ENCODE data around the gene BMP2K. TPM values are rescaled to one million over a fixed set of nuclear protein-coding genes. Genes with fewer than 3 reads are reported as not detected.
"Not testable (repeated sequence)": the region's sequence is repeated elsewhere in the genome, so short reads cannot be mapped to it uniquely, and the experiment has no call there.

Gene BMP2K
- polyA plus RNA-seq, 3 donors from 2014 or later: 0.93 to 3.0 (median 1.3) TPM

DNA sequence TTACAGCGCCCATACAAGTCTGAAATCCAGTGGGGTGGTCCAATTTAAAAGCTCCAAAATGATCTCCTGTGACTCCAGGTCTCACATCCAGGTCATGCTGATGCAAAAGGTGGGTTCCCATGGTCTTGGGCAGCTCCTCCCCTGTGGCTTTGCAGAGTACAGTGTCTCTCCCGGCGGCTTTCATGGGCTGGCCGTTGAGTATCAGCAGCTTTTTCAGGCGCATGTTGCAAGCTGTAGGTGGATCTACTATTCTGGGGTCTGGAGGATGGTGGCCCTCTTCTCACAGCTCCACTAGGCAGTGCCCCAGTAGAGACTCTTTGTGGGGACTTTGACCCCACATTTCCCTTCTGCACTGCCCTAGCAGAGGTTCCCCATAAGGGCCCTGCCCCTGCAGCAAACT lies 92.6 kb downstream of the BMP2K start:
- DNase-seq; H3K27me3 Mint-ChIP-seq (ENCODE audit: low read depth in 3 of 3); H3K9me3 Mint-ChIP-seq; H3K4me3 Mint-ChIP-seq; H3K4me1 Mint-ChIP-seq; H3K27ac Mint-ChIP-seq: not testable (repeated sequence)
- peaks cover 22 to 29% (median 25%) of the 10 kb centered on the region in 3 donors for H3K36me3 Mint-ChIP-seq

DNA sequence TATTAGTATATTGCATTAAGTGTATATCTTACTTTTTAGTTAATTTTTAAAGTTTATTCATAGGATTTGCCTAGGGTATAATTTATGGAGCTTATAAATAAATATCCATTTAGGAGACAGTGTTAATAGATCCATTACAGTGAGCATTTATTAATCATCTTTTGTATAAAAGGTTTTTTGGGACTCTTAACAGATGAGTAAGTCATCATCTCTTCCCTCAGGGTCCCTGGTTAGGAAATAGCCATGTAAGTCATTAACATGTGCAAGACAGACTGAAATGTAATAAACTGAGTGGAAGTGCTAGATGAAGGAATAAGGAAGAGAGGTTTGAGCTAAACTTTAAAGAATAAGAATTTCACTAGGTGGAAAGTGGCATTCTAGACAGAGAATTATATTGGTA lies 93.9 kb downstream of the BMP2K start:
- H3K27ac Mint-ChIP-seq: no peak overlapping the region
- H3K4me1 Mint-ChIP-seq: no peaks in the 10 kb centered on the region
- no peak overlapping the region for H3K4me3 Mint-ChIP-seq
- H3K9me3 Mint-ChIP-seq: no peaks in the 10 kb centered on the region
- DNase-seq: no peak
- H3K36me3 Mint-ChIP-seq: peaks cover 25 to 30% (median 25%) of the 10 kb centered on the region in 3 donors
- no peaks in the 10 kb centered on the region for H3K27me3 Mint-ChIP-seq (ENCODE audit: low read depth in 3 of 3)

DNA sequence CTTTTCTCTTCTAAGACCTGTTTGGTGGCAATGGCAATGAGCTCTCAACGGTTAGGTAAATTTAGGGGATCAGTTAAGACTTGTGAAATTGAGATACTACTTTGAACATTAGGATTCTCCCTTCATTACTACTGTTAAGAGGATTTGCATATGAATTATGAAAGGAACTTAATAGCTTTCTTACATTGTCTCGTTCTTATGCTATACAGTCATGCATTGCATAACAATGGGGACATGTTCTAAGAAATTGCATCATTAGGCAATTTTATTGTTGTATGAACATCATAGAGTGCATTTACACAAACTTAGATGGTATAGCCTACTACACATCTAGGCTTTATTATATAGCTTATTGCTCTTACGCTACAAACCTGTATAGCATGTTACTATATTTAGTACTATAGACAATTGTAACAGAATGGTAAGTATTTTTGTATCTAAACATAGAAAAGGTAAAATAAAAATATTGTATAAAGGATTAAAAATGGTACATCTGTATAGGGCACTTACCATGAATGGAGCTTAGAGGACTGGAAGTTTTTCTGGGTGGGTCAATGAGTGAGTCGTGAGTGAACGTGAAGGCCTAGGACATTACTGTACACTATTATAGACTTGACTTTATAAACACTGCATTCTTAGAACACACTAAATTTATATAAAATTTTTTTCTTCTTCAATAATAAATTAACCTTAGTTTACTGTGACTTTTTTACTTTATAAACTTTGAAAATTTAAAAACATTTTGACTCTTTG lies 100.6 kb downstream of the BMP2K start:
- no peak for DNase-seq
- Mint-ChIP-seq H3K27me3 (ENCODE audit: low read depth in 3 of 3) (no peaks in the 10 kb centered on the region), H3K36me3 (peaks cover 15 to 32% (median 19%) of the 10 kb centered on the region in 3 donors), H3K4me3 (no peak overlapping the region), H3K27ac (no peak overlapping the region), H3K4me1 (no peaks in the 10 kb centered on the region), H3K9me3 (no peaks in the 10 kb centered on the region)

DNA sequence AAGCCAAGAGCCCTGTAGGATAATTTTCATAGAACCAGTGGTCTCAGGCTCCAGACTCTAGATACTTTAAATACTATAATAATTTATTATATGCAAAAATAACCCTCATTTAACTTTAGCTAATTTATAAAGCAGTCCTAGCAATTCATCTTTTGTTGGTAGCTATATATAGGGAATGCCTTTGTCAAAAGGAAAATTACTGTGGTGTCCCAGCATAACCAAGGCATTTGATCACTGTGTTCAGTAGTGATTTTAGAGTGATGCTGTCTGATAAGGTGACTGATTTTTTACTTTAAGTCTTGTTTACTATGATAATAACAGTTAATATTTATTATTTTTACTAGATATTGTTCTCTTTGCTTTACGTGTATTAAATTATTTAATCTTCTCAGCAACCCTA lies 101.9 kb downstream of the BMP2K start:
- DNase-seq: no peak
- Mint-ChIP-seq H3K27ac (no peak overlapping the region), H3K36me3 (peaks cover 4 to 20% (median 9%) of the 10 kb centered on the region in 3 donors), H3K4me1 (no peaks in the 10 kb centered on the region), H3K4me3 (no peak overlapping the region), H3K9me3 (no peaks in the 10 kb centered on the region), H3K27me3 (ENCODE audit: low read depth in 3 of 3) (no peaks in the 10 kb centered on the region)

DNA sequence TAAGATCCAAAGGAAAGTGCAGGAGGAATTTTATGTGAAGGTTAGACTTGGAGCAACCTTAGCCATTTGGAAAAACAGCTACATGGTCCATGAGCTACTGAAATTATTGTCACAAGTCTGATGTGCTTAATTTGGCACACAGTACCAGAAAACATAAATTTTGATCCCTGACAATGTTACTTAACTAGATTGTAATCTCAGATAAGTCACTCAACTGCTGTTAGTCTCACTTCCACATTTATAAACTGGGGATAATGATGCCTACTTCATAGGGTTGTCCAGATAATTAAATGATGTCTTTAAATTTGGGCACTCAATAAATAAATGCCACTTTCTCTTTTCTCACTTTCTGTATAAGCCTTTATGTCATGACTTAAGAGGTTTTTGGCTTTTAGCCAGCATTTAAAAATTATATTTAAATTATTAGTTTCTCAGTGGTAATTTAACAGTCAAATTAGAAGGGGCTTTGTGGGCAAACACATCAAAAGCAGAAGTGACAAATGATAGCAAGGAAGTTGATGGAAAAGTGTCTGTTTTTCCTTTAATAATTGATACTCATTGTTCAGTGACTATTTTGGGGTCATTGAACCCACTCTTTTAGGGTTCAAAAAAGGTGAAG lies 104.8 kb downstream of the BMP2K start:
- Mint-ChIP-seq H3K36me3 (peaks cover 0 to 10% (median 6%) of the 10 kb centered on the region in 3 donors), H3K4me3 (no peak overlapping the region), H3K27ac (no peak overlapping the region), H3K27me3 (ENCODE audit: low read depth in 3 of 3) (no peaks in the 10 kb centered on the region), H3K4me1 (no peaks in the 10 kb centered on the region), H3K9me3 (no peaks in the 10 kb centered on the region)
- DNase-seq: no peak

DNA sequence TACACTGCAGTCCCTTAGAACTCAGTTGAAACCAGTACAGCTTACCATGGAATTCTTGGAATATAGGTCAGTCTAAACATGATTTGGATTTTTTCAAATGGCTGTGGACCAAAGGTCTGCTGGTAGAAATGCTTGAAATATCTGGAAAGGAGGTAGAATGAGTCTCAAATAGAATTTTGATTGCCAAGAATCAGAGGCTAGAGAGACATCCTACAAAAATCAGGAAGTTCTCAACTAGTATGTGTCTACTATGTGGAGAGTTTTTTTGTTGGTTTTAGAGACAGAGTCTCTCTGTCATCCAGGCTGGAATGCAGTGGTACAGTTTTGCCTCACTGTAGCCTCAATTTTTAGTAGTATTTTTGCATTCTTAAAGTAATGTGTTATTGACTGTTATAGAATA lies 109.4 kb downstream of the BMP2K start:
- Mint-ChIP-seq H3K27ac (no peak overlapping the region), H3K27me3 (ENCODE audit: low read depth in 3 of 3) (no peaks in the 10 kb centered on the region), H3K9me3 (no peaks in the 10 kb centered on the region), H3K4me1 (no peaks in the 10 kb centered on the region), H3K36me3 (peaks cover 0 to 13% (median 4%) of the 10 kb centered on the region in 3 donors), H3K4me3 (no peak overlapping the region)
- DNase-seq: no peak

GRCh38 chr4:78889955-78890354 lies 113.8 kb downstream of the BMP2K start:
- DNase-seq: no peak
- H3K27me3 Mint-ChIP-seq (ENCODE audit: low read depth in 3 of 3): no peaks in the 10 kb centered on the region
- H3K36me3 Mint-ChIP-seq: peaks cover 3 to 23% (median 16%) of the 10 kb centered on the region in 3 donors
- H3K9me3 Mint-ChIP-seq: no peaks in the 10 kb centered on the region
- peak overlapping the region in 1 of 6 donors; percentile 13 for H3K27ac Mint-ChIP-seq
- no peaks in the 10 kb centered on the region for H3K4me1 Mint-ChIP-seq
- H3K4me3 Mint-ChIP-seq: no peak overlapping the region

- H3K27me3 Mint-ChIP-seq (ENCODE audit: low read depth in 3 of 3): peaks cover 0 to 1% (median 0%) of the 10 kb centered on the region in 3 donors
- H3K9me3 Mint-ChIP-seq: no peaks in the 10 kb centered on the region
- no peaks in the 10 kb centered on the region for H3K4me1 Mint-ChIP-seq
- H3K4me3 Mint-ChIP-seq: no peak overlapping the region
- H3K36me3 Mint-ChIP-seq: peaks cover 3 to 12% (median 9%) of the 10 kb centered on the region in 3 donors
- no peak overlapping the region for H3K27ac Mint-ChIP-seq
- no peak for DNase-seq
These were observed 123.2 kb downstream of the BMP2K start for GRCh38 chr4:78899302-78899701.

GRCh38 chr4:78901882-78902281 lies 125.7 kb downstream of the BMP2K start:
- no peak for DNase-seq
- Mint-ChIP-seq H3K27ac (no peak overlapping the region), H3K9me3 (no peaks in the 10 kb centered on the region), H3K36me3 (peaks cover 0 to 7% (median 2%) of the 10 kb centered on the region in 3 donors), H3K27me3 (ENCODE audit: low read depth in 3 of 3) (peaks cover 0 to 1% (median 0%) of the 10 kb centered on the region in 3 donors), H3K4me1 (no peaks in the 10 kb centered on the region), H3K4me3 (no peak overlapping the region)

- Mint-ChIP-seq H3K9me3 (no peaks in the 10 kb centered on the region), H3K27me3 (ENCODE audit: low read depth in 3 of 3) (peaks cover 0 to 1% (median 0%) of the 10 kb centered on the region in 3 donors), H3K36me3 (peaks cover 0 to 7% (median 2%) of the 10 kb centered on the region in 3 donors), H3K27ac (no peak overlapping the region), H3K4me1 (no peaks in the 10 kb centered on the region), H3K4me3 (no peak overlapping the region)
- no peak for DNase-seq
These were observed 126.1 kb downstream of the BMP2K start for GRCh38 chr4:78902298-78902697.

DNA sequence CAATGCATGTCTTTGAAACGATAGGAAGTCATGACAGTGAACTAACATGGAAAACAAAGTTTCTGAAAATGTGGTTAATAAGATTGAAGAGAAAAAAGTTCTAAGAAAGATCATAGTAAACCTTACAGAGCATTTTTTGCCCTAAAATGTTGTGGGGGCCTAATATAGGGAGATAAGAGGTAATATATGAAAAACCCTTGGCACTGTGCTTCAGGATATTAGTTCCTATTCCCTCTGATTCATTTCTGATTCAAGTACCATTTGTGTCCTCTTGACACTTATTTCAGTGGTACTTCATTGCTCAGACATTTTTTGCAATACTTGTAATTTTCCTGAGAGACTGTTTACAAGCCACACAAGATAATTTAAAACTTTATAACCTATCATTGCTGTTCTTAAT lies 128.0 kb downstream of the BMP2K start:
- no peak for DNase-seq
- H3K27me3 Mint-ChIP-seq (ENCODE audit: low read depth in 3 of 3): peaks cover 0 to 1% (median 0%) of the 10 kb centered on the region in 3 donors
- no peak overlapping the region for H3K4me3 Mint-ChIP-seq
- peaks cover 0 to 8% (median 2%) of the 10 kb centered on the region in 3 donors for H3K36me3 Mint-ChIP-seq
- no peak overlapping the region for H3K27ac Mint-ChIP-seq
- no peaks in the 10 kb centered on the region for H3K9me3 Mint-ChIP-seq
- no peaks in the 10 kb centered on the region for H3K4me1 Mint-ChIP-seq

GRCh38 chr4:78907638-78908037 lies 131.5 kb downstream of the BMP2K start:
- no peak overlapping the region for H3K27ac Mint-ChIP-seq
- DNase-seq: no peak
- H3K27me3 Mint-ChIP-seq (ENCODE audit: low read depth in 3 of 3): peaks cover 0 to 1% (median 0%) of the 10 kb centered on the region in 3 donors
- no peaks in the 10 kb centered on the region for H3K9me3 Mint-ChIP-seq
- no peak overlapping the region for H3K4me3 Mint-ChIP-seq
- H3K4me1 Mint-ChIP-seq: no peaks in the 10 kb centered on the region
- peaks cover 8 to 21% (median 15%) of the 10 kb centered on the region in 3 donors for H3K36me3 Mint-ChIP-seq

DNA sequence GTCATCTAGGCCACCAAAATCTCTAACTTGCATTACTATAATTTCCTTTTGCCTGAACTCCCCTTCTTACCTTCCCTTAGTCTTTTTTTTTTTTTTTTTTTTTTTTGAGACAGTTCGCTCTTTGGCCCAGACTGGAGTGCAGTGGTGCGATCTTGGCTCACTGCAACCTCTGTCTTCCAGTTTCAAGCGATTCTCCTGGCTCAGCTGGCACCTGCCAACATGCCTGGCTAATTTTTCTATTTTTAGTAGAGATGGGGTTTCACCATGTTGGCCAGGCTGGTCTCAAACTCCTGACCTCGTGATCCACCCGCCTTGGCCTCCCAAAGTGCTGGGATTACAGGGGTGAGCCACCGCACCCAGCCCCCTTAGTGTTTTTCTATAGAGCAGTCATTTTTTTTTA lies 132.8 kb downstream of the BMP2K start:
- not testable (repeated sequence) for H3K9me3 Mint-ChIP-seq; H3K4me1 Mint-ChIP-seq; H3K27me3 Mint-ChIP-seq (ENCODE audit: low read depth in 3 of 3); DNase-seq; H3K27ac Mint-ChIP-seq; H3K4me3 Mint-ChIP-seq
- H3K36me3 Mint-ChIP-seq: peaks cover 8 to 23% (median 16%) of the 10 kb centered on the region in 3 donors

GRCh38 chr4:78910612-78911011 lies 134.5 kb downstream of the BMP2K start:
- no peak for DNase-seq
- Mint-ChIP-seq H3K27me3 (ENCODE audit: low read depth in 3 of 3) (no peaks in the 10 kb centered on the region), H3K4me3 (no peak overlapping the region), H3K4me1 (no peaks in the 10 kb centered on the region), H3K27ac (no peak overlapping the region), H3K36me3 (peaks cover 8 to 33% (median 21%) of the 10 kb centered on the region in 3 donors), H3K9me3 (no peaks in the 10 kb centered on the region)

Measured in immature natural killer cell (primary cell).